Activated naive CD4-positive, alpha-beta T cell treated with Interleukin-2 at 50 U/mL for 16 hours (primary cell): ENCODE data around the gene DUOX2.
"Not testable (repeated sequence)": the region's sequence is repeated elsewhere in the genome, so short reads cannot be mapped to it uniquely, and the experiment has no call there.

ENCODE experiments used
- DNase-seq: peaks from one replicate; pipeline ENCODE4 v3.0.0-alpha.2; 2020

DUOX2 gene

DNA sequence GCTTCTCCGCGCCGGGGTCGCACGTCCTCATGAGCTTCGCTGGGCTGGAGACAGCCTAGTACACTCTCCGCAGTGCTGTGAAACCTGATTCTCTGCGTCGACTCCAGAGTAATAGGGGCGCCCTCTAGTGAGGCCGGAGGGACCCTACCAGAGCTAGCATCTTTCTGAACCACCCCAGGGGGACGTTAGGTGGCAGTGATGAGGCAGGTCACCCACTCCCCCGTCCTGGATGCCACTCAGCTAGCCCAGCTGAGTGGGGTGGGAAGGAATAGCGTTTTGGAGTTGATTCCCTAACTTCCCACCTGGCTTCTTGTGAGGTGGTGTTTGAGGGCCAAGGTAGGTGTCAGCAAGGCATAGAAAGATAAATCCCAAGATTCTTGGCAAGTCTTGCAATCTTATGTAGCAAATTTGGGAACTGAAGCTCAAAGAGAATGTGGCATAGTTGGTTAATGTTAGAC is 4.2 kb upstream of the DUOX2 start:
- peak; percentile 86 for DNase-seq

DNA sequence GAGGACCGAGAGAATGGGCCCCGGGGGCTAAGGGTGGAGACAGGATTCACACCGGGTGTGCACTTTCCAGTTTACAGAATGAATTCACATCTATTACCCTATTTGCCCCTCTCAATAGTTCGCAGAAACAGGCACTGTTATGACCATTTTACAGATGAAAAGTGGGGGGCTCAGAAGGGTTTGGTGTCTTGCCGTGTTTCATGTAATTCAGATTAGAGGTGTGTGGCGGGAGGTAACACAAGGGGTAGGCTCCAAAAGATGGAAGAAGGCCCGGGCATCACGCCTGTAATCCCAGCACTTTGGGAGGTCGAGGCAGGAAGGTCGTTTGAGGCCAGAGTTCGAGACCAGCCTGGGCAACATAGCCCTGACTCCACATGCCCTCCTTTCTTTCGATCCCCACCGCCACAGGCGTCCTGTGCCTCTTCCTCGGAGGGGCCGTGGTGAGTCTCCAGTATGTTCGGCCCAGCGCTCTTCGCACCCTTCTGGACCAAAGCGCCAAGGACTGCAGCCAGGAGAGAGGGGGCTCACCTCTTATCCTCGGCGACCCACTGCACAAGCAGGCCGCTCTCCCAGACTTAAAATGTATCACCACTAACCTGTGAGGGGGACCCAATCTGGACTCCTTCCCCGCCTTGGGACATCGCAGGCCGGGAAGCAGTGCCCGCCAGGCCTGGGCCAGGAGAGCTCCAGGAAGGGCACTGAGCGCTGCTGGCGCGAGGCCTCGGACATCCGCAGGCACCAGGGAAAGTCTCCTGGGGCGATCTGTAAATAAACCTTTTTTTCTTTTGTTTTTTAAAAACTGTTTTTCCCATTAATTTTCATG is 3.5 kb upstream of the DUOX2 start:
- DNase-seq = no peak

DNA sequence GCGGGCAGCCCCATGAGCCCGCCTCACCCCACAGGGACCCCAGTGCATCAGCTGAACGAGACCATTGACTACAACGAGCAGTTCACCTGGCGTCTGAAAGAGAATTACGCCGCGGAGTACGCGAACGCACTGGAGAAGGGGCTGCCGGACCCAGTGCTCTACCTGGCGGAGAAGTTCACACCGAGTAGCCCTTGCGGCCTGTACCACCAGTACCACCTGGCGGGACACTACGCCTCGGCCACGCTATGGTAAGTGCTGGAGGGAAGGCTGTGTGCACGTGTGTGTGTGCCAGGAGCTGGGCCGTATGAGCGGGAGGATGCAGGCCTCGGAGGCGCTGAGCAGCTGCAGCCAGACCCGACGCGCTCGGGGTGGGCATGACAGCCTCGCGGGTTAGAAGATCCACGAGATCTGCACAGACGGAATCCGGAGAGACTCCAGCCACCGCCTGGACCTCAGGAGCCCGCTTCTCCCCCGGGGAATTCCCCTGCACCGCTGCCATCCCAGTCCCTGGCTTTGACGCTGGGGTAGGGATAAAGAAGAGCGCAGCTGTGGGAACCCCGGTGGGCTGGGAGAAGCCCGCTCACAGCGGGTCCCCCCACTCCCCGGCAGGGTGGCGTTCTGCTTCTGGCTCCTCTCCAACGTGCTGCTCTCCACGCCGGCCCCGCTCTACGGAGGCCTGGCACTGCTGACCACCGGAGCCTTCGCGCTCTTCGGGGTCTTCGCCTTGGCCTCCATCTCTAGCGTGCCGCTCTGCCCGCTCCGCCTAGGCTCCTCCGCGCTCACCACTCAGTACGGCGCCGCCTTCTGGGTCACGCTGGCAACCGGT is 2.7 kb upstream of the DUOX2 start:
- no peak for DNase-seq

DNA sequence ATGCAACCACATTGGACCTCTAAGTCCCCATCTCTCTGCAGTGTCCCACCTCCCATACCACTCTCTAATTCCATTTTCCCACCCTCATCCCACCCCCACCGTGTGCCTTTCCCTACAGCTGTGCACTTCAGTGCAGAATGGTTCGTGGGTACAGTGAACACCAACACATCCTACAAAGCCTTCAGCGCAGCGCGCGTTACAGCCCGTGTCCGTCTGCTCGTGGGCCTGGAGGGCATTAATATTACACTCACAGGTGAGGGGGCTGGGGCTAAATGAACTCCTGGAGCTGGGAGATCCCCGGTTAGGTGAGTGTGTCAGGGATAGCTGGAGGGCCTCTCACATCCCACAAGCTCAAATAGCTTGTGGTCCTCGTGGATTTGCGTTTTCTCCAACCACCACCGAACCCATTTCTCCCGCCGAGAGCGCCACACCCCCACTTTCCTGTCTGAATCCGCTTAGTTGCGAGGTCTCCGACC is 2.1 kb upstream of the DUOX2 start:
- no peak for DNase-seq

DNA sequence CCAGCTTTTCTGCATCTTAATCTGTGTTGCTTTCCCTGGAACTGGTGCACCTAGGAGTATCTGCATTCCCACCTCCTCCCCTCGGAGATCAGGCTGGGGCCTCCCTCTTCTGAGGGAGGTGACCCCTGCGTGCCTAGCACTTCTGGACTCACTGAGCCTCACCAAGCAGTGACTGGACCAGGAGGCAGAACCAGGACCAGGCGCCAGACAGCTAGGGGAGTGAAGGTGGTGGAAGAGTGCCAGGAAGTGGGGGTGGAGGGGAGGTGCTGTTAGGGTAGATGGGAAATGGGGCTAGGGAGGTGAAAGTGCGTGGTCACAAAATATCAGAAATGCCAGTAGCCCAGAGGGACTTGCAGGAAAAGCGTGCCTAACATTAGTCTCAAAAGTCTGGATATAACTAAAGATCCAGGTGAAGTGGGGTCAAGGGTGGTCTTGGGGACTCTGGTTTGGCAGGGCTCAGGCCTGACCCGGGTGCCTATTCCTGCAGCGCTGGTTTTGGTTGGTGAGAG is 1.4 kb upstream of the DUOX2 start:
- no peak for DNase-seq

DNA sequence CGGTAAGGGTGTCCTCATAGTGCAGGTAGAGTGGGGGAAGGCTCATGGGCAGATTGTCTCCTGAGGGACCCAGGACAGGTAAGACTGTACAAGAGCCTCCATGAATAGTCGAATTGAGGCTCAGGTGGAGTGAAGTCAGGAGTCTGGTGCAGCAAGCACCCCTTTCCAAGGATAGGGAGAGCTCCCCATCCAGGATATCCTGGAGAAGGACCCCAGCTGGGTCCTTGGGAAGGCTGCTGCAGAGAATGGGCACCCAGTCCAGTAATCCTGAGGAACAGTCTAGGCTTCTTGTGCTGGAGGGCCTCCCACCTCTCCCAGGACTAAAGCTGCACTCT is 746 bp upstream of the DUOX2 start:
- no peak for DNase-seq

DNA sequence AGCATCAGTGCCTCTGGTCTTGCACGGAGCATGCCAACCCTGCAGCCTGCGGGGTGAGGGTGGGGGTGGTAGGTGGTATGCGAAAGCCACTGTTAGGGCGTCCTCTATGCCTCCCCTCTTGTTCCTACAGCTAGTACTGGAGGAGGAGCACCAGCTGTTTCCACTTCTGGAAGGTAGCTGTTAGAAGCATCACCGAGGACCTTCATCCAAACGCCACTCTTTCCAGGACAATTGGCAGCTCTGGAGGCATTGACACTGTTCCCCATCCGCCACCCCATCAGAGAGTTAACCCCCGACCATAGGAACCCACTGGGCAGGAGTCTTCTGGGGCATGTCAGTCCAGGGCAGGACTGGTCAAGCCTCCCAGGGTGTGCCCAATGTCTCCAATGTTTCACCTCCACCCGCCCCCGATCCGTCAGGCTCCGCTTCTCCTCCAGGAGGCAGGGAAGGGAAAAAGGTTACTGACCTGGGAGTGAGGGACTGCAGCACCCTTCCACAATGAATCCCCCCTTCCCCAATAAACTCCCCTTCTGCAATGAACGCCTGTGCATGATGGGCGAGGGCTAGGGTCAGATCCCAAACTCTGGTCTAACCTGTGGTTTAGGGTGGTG is 487 bp downstream of the DUOX2 start:
- no peak for DNase-seq

DNA sequence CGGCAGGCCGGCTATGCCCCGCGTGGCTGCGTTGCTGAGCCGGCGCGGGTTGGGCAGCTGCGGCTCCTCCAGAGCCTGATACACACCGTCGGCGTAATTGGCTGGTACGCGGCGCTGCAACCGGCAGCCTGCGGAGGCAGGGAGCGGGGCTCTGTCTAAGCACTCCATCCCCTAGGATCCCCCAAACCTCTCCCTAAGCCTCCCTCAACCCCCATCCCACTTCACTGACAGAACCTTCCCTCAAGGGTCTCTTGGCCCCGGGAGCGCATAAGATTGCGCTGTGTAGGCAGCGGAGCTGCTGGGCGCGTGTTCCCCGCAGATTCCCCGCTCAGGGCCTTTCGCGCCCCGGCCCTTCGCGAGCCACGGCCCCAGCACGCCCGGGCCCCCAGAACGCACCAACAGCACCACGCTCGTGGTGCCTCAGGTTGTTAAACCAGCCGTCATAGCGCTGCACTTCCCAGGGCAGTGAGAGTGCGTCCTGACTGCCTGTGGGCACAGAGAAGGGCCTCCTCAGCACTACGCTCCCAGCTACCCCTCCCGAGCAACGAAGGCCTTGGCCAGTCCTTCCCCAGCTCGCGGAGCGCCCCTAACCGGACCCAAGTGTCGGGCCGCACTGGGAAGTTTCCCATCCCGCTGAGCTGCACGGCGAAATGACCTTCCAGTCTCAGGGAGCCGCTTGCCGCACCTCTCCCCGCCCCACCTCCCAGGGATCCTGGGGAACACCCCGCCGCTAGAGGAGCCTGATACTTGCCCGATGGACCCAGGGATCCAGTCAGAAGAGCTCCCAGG is 1.2 kb downstream of the DUOX2 start:
- DNase-seq = no peak

DNA sequence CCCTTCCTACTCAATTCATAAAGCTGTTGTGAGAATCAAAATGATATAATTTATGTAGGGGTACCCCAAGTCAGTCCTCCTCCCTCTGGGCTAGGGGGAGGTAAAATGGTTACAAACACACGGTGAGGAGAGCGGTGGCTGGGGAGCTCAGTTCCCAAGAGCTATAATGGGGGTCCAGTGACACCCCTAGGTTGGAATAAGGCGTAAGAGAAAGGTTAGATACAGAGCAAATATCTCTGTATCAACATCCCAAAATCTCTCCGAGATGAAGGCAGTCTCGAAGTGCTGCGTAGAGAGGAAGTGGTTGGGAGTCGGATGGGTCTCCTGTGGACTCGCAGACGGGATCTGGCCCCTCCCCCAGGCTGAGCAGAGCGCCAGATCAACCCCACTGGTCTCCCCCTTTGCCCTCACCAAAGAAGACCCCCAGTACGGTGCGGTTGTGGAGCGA is 1.8 kb downstream of the DUOX2 start:
- no peak for DNase-seq

DNA sequence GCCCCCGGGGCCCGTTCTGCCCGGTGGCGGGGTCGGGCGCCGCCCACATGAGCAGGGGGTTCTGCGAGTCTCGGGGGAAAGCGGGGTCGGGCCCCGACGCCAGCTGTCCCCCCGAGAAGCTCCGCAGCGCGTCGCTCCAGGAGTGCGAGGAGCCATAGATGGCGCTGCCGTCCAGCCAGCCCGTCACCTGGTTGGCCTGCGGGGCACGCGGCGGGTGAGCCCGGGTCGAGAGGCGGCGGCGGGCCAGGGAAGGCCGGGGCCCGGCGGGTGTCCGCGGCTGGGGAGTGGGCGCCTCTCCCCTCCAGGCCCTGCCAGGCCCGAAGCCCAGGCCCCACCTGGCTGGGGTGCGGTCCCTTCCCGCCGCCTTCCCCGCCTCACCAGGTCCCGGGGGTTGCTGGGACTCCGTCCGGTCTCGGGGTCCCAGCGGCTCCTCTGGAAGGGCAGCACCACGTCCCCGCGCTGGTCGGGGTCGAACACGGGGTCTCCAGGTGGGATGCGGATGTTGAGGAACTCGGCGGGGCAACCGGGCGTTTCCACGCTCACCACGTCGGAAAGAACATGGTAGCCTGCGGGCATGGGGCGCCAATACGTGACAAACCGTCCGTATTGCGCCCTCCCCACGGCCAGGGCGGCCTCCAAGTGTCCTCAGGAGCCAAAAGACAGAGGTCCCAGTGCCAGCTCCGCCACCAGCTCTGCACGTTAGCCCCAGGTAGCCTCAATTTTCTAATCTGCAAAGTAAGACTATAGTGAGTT is 2.4 kb downstream of the DUOX2 start:
- no peak for DNase-seq

DNA sequence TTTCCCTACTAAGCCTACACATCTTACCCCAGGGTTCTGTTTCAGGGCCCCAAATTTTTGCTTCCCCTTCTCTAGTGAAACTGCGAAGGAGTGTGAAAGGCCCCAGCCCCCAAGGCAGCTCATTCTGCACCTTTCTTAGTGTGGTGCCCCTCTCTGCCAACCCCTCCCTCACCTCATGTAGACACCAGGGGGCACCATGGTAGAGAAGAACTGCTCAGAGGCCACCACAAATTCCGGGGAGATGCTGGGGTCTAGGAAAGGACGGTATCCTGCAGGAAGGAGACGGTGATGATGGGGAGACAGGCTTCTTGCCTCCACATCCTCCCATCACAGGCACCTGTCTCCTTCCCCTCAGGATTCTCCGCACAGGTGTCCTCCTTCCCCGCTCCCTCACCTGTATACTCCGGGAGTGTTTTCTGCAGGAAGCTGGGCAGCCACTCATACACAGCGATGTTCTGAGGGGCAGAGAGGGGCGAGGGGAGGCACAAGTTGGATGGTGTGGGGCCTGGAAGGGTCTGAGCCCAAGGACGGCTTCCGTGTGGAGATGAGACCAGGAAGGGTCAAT is 3.6 kb downstream of the DUOX2 start:
- no peak for DNase-seq

DNA sequence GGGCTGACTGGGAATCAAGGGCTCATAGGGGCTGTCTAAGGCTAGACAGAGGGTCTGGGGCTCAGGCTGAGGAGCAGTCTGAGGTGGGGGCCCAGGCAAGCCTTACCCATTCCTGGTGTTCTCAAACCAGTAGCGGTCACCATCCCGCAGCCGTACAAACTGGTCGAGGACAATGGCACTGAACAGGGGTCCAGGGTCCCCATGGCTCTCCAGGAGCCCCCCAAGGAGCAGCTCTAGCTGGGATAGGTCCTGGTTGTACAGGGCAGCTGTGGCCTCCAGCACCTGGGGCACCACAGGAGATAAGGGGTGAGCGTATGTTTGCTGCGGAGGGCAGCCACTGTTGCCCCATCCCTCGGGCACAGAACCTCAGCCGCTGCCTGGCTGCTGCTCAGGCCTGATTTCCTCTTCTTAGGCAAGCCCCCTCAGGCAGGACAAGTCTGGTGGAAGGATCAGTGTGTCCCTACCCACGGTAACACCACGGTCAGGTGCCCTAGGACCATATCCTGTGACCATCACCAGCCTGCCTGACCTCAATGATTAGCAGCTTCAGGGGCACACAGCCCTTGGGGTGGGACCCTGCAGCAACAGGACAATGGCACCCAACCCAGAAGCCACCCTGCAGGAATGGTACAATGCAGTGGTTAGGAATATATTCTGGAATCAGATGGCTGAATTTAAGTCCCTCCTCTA is 5.9 kb downstream of the DUOX2 start:
- no peak for DNase-seq

DNA sequence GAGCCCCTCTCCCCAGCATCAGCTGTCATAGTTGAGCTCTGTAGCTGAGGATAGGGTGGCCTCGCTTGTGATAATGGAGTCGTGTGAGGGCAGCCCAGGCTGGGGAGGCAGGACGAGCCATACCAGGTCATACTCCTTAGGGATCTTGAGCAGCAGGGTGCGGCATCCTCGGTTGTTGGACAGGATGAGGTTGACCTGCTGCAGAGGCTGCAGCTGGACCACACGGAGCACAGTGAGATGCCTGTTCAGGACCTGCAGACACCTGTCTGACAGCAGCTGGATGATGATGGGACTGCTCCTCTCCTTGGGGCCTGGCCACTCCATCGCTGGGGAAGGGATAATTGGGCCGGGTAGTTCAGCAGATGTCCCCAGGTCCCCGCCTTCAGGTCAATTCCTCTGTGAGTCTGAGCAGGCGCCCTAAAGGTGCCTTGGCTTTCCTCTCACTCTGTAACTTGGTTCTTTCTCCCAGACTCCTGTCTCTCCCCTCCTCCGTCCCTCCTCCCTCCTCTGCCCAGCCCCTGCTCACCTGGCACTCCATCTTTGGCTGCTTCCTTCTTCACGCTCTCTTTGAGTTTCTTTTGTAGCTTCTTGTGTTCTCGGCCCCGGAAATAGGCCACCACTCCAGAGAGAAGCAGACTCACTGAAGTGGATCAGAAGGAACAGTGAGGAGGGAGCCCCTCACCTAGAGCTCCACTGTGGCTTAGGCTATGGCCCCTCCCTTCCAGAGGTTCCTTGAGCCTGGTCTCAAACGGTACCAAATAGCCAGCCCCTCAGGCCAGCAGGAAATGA is 7.8 kb downstream of the DUOX2 start:
- no peak for DNase-seq

DNA sequence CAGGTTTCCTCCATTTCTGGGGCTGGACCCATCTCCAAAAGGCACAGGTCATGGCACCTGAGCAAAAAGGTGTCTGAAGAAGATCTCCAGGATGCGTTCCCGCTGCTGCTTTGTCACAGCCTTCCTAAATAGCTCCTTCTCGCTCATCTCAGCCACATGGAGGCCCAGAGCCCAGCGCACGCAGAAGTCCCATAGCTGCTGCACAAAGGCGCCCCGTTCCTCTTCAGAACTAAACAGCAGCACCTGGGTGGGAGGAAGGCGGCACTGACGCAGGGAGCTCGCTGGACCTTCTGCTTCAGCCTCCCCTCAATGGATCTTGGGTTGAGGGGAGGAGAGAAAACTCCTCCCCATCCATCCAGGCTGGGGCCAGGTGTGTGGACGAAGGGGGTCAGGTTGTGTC is 8.4 kb downstream of the DUOX2 start:
- DNase-seq = no peak

DNA sequence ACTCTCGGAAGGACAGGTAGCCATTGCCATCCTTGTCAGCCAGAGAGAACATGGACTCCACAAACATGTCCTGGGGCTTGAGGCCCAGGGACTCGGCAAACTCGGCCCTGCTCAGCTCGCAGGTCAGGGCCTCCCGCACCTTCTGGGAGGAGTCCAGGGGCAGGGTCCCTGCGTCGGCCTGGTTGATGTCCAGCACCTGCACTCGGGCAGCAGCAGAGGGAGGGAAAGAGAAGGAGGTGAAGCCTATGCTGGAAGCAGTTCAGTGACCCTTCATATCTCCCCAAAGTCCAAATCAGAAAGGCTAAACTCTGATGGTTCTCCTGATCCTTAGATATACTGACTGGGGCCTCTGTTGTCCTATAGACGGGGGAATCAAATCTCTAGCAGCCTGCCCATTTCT is 9.8 kb downstream of the DUOX2 start:
- not testable (repeated sequence) for DNase-seq

DNA sequence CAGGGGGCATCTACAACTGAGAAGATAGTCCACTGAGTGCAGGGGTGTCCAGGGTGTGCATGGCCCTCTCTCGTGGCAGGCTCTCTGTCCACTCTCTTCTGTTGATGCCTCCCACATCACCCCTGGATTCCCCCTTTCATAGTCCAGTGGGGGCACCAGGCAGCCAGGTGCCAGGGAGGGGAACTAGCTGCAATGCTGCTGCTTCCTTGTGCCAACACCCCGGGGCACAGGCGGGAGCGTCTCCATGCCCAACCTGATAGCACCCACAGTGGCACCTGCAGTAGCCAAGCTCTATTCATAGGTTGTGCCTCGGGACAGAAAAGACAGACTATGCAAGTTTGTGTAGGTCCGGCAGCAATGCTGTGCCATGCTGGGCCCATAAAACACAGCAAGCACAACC is 11.7 kb downstream of the DUOX2 start:
- DNase-seq = no peak

DNA sequence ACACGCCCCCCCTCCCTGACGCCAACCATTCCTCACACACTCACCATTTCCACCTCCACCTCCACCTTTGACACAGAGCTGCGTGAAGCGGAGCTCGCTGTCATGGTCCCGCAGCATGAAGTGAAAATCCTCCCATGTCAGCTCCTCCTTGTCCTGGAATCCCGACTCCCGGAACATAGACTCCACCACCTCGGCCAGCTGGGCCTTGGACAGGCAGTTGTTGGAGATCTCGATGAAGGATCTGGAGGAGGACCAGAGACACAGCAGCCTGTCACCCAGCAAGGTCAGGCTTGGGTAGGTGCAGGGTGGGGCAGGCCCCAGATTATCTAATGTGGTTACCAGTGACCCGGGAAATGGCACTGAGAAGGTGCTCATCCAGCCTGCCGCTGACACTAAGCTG is 12.2 kb downstream of the DUOX2 start:
- DNase-seq = no peak

DNA sequence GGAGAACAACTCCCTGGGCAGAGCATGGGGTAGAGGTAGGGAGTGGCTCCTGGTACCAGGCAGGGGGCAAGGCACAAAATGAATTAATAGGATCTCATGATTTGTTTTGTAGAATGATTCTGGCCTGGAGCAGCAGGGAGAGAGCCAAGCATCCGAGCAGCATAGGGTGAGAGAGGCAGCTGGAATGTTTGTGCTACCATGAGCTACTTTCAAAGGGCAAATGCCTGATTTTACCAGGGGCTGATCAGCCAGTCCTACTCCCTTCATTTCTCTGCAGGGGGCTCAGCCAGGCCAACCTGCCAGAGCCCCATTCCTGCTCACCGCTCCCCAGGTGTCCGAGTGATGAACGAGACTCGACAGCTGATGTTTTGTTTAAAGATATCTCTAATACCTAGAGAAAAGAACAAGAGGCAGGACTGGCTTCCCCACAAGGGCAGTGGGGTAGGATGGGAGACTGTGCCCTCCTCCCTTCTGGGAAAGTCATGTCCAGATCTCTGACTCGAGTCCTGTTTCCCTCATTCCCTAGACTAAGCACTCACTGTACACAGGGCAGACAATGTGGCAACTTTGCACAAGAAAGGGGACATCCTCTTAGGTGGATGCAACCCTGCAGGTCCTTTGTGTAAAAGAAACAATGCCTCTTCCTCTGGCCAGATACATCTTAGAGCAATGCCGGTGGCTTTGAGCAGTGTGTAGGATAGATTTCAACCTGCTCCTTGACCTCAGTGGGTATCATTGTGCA is 12.9 kb downstream of the DUOX2 start:
- DNase-seq = no peak

DNA sequence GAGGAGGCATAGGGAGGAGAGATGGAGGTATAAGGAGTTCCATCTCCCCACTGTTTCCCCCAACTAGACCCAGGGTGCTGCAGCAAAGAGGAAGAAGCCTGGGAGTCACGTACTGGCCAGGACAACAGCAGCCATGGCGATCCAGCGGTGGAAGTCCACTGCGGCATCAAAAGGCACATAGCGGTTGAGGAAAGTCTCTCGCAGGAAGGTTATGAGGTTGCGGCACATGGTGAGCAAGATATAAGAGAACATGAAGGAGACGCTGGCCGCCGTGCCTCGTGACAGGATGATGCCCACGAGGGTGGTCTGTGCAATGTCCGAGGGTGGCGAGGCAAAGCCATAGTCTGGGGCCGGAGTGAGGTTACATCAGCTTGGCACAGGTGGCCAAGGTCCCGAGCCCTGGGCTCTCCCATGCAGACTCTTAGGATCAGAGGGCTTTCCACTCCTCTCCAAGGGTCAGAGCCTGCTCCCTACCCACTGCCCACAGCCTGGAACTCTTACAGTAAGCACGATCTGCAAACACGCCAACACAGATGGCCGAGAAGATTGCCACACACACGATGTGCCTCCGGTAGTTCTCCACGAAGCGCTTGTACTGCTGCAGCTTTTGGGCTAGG is 14.3 kb downstream of the DUOX2 start:
- DNase-seq = no peak
